Measurements from ENCODE around the gene ODC1.

DNA sequence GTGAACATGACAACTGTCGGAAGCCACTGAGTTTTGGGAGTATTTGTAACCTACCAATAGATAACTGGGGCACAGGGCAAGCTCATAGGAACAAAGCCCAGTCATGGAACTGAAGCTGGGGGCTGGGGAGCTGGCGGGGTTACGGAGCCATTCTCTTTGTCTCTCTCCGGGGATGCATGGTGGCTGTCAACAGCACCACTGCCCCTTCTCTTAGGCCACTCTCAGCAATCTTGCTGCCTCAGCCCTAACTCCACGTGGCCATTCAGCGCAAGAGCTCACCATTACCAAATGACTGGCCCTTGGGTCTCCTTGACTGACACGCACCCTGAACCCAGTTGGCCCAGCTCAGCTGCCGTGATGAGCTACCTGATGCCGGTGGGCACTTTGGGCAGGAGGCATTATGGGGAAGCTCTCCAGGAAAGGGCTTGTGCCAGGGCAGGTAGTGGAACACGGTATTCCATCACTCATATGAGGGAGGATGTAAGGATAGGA lies 33.6 kb upstream of the ODC1 start:
- TF ChIP-seq POU2F2 (IDR thresholded peaks at IDR 0.05; ENCODE audit: low read depth, low read length) = no peak
- TF ChIP-seq POLR2A (IDR thresholded peaks at IDR 0.05; ENCODE audit: low read depth, low read length) = no peak
- no peak for TF ChIP-seq POLR2AphosphoS5 (IDR thresholded peaks at IDR 0.05; ENCODE audit: low read depth, low read length)
